NB4 (cell line): ENCODE measurements around the gene CCT7.

ENCODE experiments used
- CTCF ChIP-seq: IDR thresholded peaks from one replicate; pipeline ENCODE4 v1.5.1; 2012; ENCODE audit warnings: low read depth, low read length
- POLR2A ChIP-seq: IDR thresholded peaks from 2 replicates; pipeline ENCODE4 v1.6.1; 2011; ENCODE audit warnings: mild to moderate bottlenecking; ENCODE audit not compliant: insufficient read length; ENCODE audit errors: extremely low read depth

DNA sequence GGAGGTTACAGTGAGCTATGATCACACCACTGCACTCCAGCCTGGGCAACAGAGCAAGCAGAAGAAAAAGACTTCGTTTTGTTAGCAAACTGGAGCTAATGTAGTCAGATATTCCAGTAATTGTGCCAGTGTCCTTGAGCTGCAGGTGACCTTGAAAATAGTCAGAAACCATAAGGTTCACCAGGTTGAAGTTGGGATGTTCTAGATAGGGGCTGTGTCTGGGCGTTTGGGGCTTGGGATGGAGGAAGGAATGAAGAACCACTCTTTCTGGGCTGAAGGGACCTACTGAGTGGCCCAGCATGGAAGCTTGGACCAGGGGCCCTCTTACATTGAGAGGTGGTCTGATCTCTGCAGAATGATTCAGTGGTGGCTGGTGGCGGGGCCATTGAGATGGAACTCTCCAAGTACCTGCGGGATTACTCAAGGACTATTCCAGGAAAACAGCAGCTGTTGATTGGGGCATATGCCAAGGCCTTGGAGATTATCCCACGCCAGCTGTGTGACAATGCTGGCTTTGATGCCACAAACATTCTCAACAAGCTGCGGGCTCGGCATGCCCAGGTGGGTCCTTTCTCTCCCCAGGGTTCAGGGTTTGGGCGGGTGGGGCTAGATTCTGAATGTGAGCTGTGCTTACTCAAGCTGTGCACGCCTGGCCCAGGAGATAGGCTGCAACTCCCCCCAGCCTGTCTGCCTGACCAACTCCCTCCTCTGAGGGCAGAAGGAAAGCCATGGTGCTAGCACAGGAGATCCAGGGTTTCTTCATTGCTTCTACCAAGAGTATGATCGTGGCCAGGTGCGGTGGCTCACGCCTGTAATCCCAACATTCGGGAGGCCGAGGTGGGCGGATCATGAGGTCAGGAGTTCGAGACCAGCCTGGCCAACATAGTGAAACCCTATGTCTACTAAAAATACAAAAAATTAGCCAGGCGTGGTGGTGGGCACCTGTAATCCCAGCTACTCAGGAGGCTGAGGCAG lies 17.1 kb downstream of the CCT7 start:
- no peak for TF ChIP-seq CTCF
- TF ChIP-seq POLR2A: no peak
